Peyer's patch (tissue), 4 donors: ENCODE data around the gene OSBPL9. TPM values are rescaled to one million over a fixed set of nuclear protein-coding genes. Genes with fewer than 3 reads are reported as not detected.

ENCODE experiments used
- DNase-seq, 3 donors: peaks; one replicate each; pipeline ENCODE4 v3.0.0-alpha.2; 2017 to 2019
- H3K27ac ChIP-seq, 4 donors: fragments of 200-600 bp; sonication (generic); one replicate each; pipeline ENCODE4 v1.5.1; 2016 to 2019
- H3K27me3 ChIP-seq, 2 donors: fragments of 200-600 bp; sonication (generic); one replicate each; pipeline ENCODE4 v1.5.1; 2019
- H3K36me3 ChIP-seq, 3 donors: fragments of 200-600 bp; sonication (generic); one replicate each; pipeline ENCODE4 v1.5.1; 2016 to 2019
- H3K4me1 ChIP-seq, 4 donors: fragments of 200-600 bp; sonication (generic); one replicate each; pipeline ENCODE4 v1.5.1; 2016 to 2019
- H3K4me3 ChIP-seq, 4 donors: fragments of 200-600 bp; sonication (generic); 1 replicate in 3 of 4; 2 replicates in 1 of 4; pipeline ENCODE4 v1.5.1; 2016 to 2019; ENCODE audit warnings: mild to moderate bottlenecking in 1 of 4
- H3K9me3 ChIP-seq, 4 donors: fragments of 200-600 bp; sonication (generic); one replicate each; pipeline ENCODE4 v1.5.1; 2016 to 2019; ENCODE audit warnings: mild to moderate bottlenecking in 1 of 4
- POLR2A ChIP-seq, 2 donors: fragments of 450-650 bp; IDR thresholded peaks; one replicate each; pipeline ENCODE4 v1.5.1; 2017; ENCODE audit warnings: antibody characterized with exemption in 2 of 2, mild to moderate bottlenecking in 2 of 2, moderate library complexity in 2 of 2
- total RNA-seq, 4 donors: library from RNA; depleted of rRNA; stranded (reverse); fragments of >200 nt; gene quantifications; one replicate each; pipeline ENCODE4 v1.1.0, GENCODE V29; 2016
- TF ChIP-seq, protein P1 (sequence below), 6 experiments: fragments of 450-650 bp in 4 of 6; fragments of 200-600 bp in 2 of 6; sonication (generic) in 1 of 6; IDR thresholded peaks; one replicate each; pipeline ENCODE4 v1.5.1; 2017 to 2019; ENCODE audit warnings: antibody characterized with exemption in 6 of 6, mild to moderate bottlenecking in 3 of 6, moderate library complexity in 1 of 6

The OSBPL9 gene
- total RNA-seq, 4 donors from 2014 or later: 54.1 to 597 (median 69.8) TPM

DNA sequence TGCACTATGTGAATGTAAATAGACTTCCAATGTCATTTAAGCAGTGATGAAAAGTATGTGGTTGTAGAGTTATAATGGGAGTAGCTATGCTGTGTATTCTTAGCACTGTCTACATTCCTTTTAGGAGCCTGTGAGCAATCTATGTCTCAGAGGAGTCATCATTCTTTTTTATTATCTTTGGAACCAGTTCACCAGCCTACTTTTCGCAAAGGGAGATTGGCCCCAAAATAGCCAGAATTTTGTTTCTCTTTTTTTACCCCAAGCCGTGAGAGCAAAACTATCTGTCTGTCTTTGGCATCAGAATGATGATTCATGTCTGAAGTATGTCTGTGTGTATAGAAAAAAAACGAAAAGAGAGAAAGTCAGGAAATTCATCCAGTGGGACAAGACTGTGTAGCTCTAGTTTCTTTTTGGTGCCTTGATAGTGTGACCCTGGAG, 44.2 kb downstream of the OSBPL9 start:
- H3K27ac ChIP-seq: no peak overlapping the region
- H3K36me3 ChIP-seq: no peaks in the 10 kb centered on the region
- no peaks in the 10 kb centered on the region for H3K27me3 ChIP-seq
- H3K4me1 ChIP-seq: no peaks in the 10 kb centered on the region
- no peaks in the 10 kb centered on the region for H3K9me3 ChIP-seq
- TF ChIP-seq POLR2A (IDR thresholded peaks at IDR 0.05): no peak
- TF ChIP-seq, protein P1, sequence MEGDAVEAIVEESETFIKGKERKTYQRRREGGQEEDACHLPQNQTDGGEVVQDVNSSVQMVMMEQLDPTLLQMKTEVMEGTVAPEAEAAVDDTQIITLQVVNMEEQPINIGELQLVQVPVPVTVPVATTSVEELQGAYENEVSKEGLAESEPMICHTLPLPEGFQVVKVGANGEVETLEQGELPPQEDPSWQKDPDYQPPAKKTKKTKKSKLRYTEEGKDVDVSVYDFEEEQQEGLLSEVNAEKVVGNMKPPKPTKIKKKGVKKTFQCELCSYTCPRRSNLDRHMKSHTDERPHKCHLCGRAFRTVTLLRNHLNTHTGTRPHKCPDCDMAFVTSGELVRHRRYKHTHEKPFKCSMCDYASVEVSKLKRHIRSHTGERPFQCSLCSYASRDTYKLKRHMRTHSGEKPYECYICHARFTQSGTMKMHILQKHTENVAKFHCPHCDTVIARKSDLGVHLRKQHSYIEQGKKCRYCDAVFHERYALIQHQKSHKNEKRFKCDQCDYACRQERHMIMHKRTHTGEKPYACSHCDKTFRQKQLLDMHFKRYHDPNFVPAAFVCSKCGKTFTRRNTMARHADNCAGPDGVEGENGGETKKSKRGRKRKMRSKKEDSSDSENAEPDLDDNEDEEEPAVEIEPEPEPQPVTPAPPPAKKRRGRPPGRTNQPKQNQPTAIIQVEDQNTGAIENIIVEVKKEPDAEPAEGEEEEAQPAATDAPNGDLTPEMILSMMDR (IDR thresholded peaks at IDR 0.05): no peak
- no peak for DNase-seq
- H3K4me3 ChIP-seq: no peak overlapping the region

DNA sequence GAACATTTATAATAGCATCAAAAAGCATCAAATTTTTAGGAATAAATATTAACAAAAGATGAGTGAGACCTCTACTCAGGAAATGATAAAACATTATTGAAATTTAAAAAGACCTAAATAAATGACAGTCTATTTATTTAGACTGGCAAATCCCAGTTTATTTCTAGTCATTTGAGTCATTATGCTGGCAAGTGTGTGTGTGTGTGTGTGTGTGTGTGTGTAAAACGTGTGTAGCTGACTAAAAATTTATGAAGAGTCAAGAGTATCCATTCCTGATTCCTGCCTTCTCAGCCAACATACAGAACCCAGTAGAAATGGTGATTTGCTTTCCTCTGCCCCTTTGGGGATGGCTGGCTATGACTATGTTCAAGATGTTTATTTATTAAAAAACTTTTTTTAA, 46.2 kb downstream of the OSBPL9 start:
- Histone ChIP-seq H3K27me3 (no peaks in the 10 kb centered on the region), H3K4me1 (no peaks in the 10 kb centered on the region), H3K9me3 (no peaks in the 10 kb centered on the region), H3K27ac (no peak overlapping the region), H3K4me3 (no peak overlapping the region), H3K36me3 (no peaks in the 10 kb centered on the region)
- TF ChIP-seq POLR2A (IDR thresholded peaks at IDR 0.05): no peak
- TF ChIP-seq, protein P1 (IDR thresholded peaks at IDR 0.05): no peak
- no peak for DNase-seq

DNA sequence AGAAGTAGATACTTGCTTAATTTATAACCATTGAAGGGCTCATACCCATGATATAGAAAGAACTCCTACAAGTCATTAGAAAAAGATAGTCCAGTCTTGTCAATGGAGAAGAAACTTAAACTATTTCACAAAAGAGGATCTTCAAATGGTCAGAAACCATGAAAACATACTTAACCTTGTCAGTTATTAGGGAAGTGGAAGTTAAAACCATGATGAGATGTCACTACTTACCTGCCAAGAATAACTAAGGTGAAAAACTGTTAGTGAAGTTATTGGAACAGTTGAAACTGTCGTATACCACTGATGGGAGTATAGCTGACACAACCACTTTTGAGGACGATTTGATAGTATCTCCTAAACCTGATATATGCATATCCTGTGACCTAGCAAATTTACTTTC, 46.8 kb downstream of the OSBPL9 start:
- Histone ChIP-seq H3K4me1 (no peaks in the 10 kb centered on the region), H3K27me3 (no peaks in the 10 kb centered on the region), H3K27ac (no peak overlapping the region), H3K9me3 (no peaks in the 10 kb centered on the region), H3K4me3 (no peak overlapping the region), H3K36me3 (no peaks in the 10 kb centered on the region)
- no peak for DNase-seq
- no peak for TF ChIP-seq POLR2A (IDR thresholded peaks at IDR 0.05)
- TF ChIP-seq, protein P1 (IDR thresholded peaks at IDR 0.05): no peak

DNA sequence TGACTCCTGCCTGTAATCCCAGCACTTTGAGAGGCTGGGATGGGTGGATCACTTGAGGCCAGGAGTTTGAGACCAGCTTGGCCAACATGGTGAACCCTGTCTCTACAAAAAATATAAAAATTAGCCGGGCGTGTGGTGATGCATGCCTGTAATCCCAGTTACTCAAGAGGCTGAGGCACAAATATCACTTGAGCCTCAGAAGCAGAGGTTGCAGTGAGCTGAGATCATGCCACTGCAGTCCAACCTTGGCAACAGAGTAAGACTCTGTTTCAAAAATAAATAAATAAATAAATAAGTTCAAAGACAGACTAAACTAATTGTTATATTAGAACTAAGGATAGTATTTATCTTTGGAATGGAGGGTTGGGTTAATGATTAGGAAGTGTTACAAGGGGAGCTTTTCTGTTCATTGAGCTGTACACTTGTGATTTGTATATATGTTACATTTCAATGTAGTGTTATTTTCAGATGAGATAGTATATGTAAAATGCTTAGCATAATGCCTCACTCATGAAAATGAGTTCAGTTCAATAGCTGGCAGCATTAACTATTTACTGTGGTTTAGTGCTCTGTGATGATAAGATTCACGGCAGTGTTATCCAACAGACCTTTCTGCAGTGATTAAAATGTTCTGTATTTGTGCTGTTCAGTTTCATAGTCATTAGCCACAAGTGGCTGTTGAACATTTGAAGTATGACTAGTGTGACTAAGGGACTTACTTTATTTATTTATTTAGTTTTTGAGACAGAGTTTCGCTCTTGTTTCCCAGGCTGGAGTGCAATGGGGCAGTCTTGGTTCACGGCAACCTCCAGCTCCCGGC, 47.7 kb downstream of the OSBPL9 start:
- TF ChIP-seq, protein P1 (IDR thresholded peaks at IDR 0.05): no peak
- TF ChIP-seq POLR2A (IDR thresholded peaks at IDR 0.05): no peak
- H3K4me1 ChIP-seq: no peaks in the 10 kb centered on the region

DNA sequence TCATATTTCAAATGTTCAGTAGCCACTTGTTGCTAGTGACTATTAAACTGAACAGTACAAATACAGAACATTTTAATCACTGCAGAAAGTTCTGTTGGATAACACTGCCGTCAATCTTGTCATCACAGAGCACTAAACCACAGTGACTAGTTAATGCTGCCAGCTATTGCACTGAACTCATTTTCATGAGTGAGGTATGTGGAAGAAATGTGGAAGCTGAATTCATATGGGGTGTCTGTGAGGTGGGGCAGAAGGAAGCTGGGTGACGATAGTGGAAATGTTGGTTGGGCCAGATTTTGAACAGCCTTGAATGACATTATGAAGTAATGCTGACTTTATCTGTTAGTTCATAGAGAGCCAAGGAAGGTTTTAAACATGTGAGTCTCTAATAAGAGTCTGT, 49.6 kb downstream of the OSBPL9 start:
- no peak overlapping the region for H3K4me3 ChIP-seq
- no peaks in the 10 kb centered on the region for H3K36me3 ChIP-seq
- no peak for DNase-seq
- no peak for TF ChIP-seq POLR2A (IDR thresholded peaks at IDR 0.05)
- TF ChIP-seq, protein P1 (IDR thresholded peaks at IDR 0.05): no peak
- H3K4me1 ChIP-seq: no peaks in the 10 kb centered on the region
- H3K27ac ChIP-seq: no peak overlapping the region
- H3K27me3 ChIP-seq: no peaks in the 10 kb centered on the region
- H3K9me3 ChIP-seq: no peaks in the 10 kb centered on the region

More for the DNA sequence above, 47.7 kb downstream of the OSBPL9 start:
- H3K36me3 ChIP-seq: no peaks in the 10 kb centered on the region
- DNase-seq: no peak
- H3K4me3 ChIP-seq: no peak overlapping the region
- no peaks in the 10 kb centered on the region for H3K9me3 ChIP-seq
- no peaks in the 10 kb centered on the region for H3K27me3 ChIP-seq
- H3K27ac ChIP-seq: no peak overlapping the region
